ENCODE results near the gene LIPC.

LIPC gene

DNA sequence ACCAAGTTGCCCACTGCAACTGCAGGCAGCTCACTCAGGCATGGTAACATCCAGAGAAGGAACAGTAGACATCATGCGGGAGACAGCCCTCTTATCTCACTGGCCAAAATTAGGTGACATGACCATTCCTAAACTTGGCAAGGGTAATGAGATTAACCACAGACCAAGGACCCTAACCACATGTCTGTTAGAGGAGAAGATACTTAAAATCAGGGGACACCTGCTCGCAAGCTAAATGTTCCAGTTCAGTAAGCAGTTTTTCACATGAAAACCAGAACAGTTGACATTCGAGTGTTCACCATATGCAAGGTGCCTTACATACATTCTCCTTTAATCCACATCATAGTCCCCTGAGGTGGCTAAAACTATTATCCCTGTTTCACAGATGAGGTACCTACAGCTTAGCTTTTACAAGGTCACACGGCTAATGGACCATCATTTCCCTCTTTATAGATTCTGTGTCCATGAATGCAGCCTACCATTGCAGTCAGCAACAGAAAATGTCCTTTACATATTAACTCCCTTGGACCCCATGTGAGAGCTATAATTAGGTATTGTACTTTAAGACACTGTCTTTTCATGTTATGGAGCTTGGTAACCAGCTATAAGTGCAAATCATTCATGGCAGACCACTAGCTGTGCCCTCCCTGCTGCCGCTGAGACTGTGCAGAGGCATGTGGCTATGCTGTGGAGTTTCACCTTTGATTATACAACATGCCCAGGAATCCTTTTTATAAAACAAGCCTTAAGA, 154.1 kb downstream of the LIPC start:
- no peak for TF ChIP-seq POLR2A (IDR thresholded peaks at IDR 0.05; ENCODE audit: extremely low read depth, insufficient read length)
- no peak for TF ChIP-seq MYC (IDR thresholded peaks at IDR 0.05; ENCODE audit: low read depth, low read length)
- TF ChIP-seq, protein P1, sequence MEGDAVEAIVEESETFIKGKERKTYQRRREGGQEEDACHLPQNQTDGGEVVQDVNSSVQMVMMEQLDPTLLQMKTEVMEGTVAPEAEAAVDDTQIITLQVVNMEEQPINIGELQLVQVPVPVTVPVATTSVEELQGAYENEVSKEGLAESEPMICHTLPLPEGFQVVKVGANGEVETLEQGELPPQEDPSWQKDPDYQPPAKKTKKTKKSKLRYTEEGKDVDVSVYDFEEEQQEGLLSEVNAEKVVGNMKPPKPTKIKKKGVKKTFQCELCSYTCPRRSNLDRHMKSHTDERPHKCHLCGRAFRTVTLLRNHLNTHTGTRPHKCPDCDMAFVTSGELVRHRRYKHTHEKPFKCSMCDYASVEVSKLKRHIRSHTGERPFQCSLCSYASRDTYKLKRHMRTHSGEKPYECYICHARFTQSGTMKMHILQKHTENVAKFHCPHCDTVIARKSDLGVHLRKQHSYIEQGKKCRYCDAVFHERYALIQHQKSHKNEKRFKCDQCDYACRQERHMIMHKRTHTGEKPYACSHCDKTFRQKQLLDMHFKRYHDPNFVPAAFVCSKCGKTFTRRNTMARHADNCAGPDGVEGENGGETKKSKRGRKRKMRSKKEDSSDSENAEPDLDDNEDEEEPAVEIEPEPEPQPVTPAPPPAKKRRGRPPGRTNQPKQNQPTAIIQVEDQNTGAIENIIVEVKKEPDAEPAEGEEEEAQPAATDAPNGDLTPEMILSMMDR (IDR thresholded peaks at IDR 0.05; ENCODE audit: low read depth, low read length) = no peak
- TF ChIP-seq, protein P2, sequence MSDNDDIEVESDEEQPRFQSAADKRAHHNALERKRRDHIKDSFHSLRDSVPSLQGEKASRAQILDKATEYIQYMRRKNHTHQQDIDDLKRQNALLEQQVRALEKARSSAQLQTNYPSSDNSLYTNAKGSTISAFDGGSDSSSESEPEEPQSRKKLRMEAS (IDR thresholded peaks at IDR 0.05; ENCODE audit: low read depth, low read length) = no peak
- peak; percentile 5 for DNase-seq (ENCODE audit: low read depth)
- H3K4me3 ChIP-seq (ENCODE audit: low read depth, low read length) = no peak overlapping the region

DNA sequence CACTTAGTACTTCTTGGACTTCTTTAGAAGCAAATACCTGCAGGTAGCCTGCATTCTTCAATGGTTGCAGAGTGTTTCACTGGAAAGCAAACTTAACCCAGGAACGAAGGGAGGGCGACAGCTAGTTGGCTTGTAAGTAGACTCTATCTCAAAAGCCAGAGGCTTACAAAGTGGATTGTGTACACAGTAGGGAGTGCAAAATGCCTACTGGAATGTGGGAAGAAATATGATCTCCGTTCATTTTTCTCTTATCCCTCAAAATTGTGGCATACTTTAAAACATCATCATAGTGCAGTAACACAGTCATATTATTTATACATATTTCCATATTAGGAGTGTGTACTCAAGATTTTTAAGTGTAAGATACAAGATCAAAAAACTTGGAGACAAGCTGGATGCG, 155.7 kb downstream of the LIPC start:
- no peak overlapping the region for H3K4me3 ChIP-seq (ENCODE audit: low read depth, low read length)
- DNase-seq (ENCODE audit: low read depth) = no peak

DNA sequence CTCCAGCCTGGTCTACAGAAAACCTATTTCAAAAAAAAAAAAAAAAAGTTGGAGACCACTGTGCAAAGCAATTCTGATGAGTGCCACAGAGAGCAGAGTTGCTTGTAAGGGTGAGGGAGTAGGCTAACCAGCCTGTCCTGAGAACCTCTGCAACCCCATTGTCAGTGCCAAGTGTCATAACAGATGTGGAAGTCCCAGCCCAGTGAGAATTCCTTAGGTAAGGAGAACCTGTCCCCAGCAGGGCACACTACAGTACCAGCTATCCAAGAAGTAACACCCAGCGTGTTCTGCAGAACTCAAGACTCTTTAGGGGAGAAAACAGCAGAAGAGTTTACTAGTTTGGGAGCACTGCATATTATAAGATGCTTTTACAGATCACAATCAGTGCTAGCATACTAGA, 156.3 kb downstream of the LIPC start:
- no peak overlapping the region for H3K4me3 ChIP-seq (ENCODE audit: low read depth, low read length)
- no peak for DNase-seq (ENCODE audit: low read depth)
- TF ChIP-seq MYC (IDR thresholded peaks at IDR 0.05; ENCODE audit: low read depth, low read length) = no peak
- TF ChIP-seq, protein P2 (IDR thresholded peaks at IDR 0.05; ENCODE audit: low read depth, low read length) = no peak
- TF ChIP-seq, protein P1 (IDR thresholded peaks at IDR 0.05; ENCODE audit: low read depth, low read length) = no peak
- no peak for TF ChIP-seq POLR2A (IDR thresholded peaks at IDR 0.05; ENCODE audit: extremely low read depth, insufficient read length)

More for the DNA sequence above, 155.7 kb downstream of the LIPC start:
- TF ChIP-seq MYC (IDR thresholded peaks at IDR 0.05; ENCODE audit: low read depth, low read length) = no peak

DNA sequence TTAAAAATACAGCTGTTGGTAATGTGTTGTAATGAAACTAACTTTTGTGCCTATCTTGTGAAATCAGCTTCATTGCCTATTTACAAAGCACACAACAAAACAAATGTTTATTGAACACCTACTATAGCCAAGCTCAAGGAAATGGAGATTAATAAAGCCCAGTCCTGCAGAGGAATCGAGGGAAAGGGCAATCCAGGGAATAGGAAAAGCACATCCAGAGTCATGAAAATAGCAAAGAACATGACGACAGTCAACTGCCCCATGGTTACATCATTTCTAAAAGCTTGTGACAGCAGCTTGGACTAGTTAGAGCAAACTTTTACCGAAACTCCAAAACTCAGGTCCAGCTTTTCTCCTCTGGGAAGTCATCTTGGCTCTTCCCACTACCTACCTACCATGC, 157.3 kb downstream of the LIPC start:
- H3K4me3 ChIP-seq (ENCODE audit: low read depth, low read length) = no peak overlapping the region
- TF ChIP-seq MYC (IDR thresholded peaks at IDR 0.05; ENCODE audit: low read depth, low read length) = no peak
- TF ChIP-seq, protein P2 (IDR thresholded peaks at IDR 0.05; ENCODE audit: low read depth, low read length) = no peak
- TF ChIP-seq, protein P1 (IDR thresholded peaks at IDR 0.05; ENCODE audit: low read depth, low read length) = no peak
- no peak for TF ChIP-seq POLR2A (IDR thresholded peaks at IDR 0.05; ENCODE audit: extremely low read depth, insufficient read length)
- no peak for DNase-seq (ENCODE audit: low read depth)

DNA sequence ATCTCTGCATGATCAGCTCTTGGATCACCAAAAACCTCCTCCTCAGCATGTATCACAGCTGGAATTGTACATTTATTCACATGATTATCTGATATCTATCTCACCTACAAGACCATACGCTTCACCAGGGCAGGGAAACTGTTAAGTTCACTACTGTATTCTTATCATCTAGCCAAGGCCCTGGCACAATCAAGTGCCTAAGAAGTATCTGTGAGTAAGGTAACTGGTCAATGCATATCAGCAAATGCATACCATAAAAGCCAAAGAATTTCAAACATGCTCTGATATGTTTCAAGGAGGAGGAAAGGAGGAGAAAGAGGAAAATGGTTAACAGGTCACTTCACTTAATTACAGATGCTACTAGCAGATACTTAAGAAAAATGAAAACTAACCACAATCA, 158.4 kb downstream of the LIPC start:
- H3K4me3 ChIP-seq (ENCODE audit: low read depth, low read length) = no peak overlapping the region
- TF ChIP-seq, protein P2 (IDR thresholded peaks at IDR 0.05; ENCODE audit: low read depth, low read length) = no peak
- no peak for TF ChIP-seq MYC (IDR thresholded peaks at IDR 0.05; ENCODE audit: low read depth, low read length)
- no peak for DNase-seq (ENCODE audit: low read depth)

DNA sequence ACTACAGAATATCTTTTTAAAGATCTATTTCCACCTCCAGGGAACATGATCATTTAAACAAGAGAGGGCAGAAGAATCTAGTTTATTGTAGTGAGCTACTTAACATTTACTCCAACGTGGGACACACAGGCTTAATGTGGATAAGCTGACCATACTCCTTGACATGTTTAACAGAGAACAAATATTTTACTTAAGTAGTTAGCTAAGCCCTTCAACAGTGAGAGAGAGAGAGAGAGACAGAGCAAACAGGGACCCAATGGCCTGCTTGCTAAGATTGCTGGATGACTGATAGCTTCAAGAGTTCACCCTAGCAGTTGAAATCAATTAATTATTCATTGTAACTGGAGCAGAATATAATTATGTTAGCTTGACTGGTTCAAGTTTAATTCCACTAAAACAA, 159.1 kb downstream of the LIPC start:
- TF ChIP-seq MYC (IDR thresholded peaks at IDR 0.05; ENCODE audit: low read depth, low read length) = no peak
- no peak for TF ChIP-seq POLR2A (IDR thresholded peaks at IDR 0.05; ENCODE audit: extremely low read depth, insufficient read length)
- TF ChIP-seq, protein P2 (IDR thresholded peaks at IDR 0.05; ENCODE audit: low read depth, low read length) = no peak
- TF ChIP-seq, protein P1 (IDR thresholded peaks at IDR 0.05; ENCODE audit: low read depth, low read length) = no peak
- DNase-seq (ENCODE audit: low read depth) = no peak
- H3K4me3 ChIP-seq (ENCODE audit: low read depth, low read length) = no peak overlapping the region
